WTC11 (cell line): Measurements from ENCODE around the gene BGN. TPM values are rescaled to one million over a fixed set of nuclear protein-coding genes. Genes with fewer than 3 reads are reported as not detected.

ENCODE experiments used
- ATAC-seq: fragments of 200-7000 bp; cut with Tn5 transposase; 2 replicates; pipeline ENCODE4 v1.10.0; 2021; ENCODE audit warnings: mild to moderate bottlenecking, moderate library complexity
- CTCF ChIA-PET: fragments of 300-600 bp; sonication (Branson Sonifier 250); formaldehyde crosslinking; loops from one replicate; lab custom pipeline; 2021; ENCODE audit warnings: antibody characterized with exemption; lab: Charles Lee
- POLR2A ChIA-PET: fragments of 350-600 bp; sonication (Branson Sonifier 250); formaldehyde crosslinking; loops from one replicate; lab custom pipeline; 2021; ENCODE audit warnings: antibody characterized with exemption; lab: Charles Lee
- DNase-seq: peaks from one replicate; pipeline ENCODE4 v3.0.0; 2021; ENCODE audit warnings: low spot score
- H3K27ac Mint-ChIP-seq: 2 replicates; pipeline ENCODE4 v1.8.0; 2021; ENCODE audit warnings: mixed read lengths
- H3K27me3 Mint-ChIP-seq: 2 replicates; pipeline ENCODE4 v1.8.0; 2021; ENCODE audit warnings: low read depth, mild to moderate bottlenecking, moderate library complexity, mixed read lengths
- H3K36me3 Mint-ChIP-seq: 2 replicates; pipeline ENCODE4 v1.8.0; 2021; ENCODE audit warnings: mixed read lengths
- H3K4me1 Mint-ChIP-seq: 2 replicates; pipeline ENCODE4 v1.8.0; 2022; ENCODE audit warnings: mixed read lengths
- H3K4me3 Mint-ChIP-seq: 2 replicates; pipeline ENCODE4 v1.8.0; 2021; ENCODE audit warnings: mild to moderate bottlenecking, moderate library complexity, mixed read lengths
- H3K9me3 Mint-ChIP-seq: 2 replicates; pipeline ENCODE4 v1.8.0; 2021; ENCODE audit warnings: mixed read lengths
- ATF1 ChIP-seq: sonication (generic); formaldehyde crosslinking; IDR thresholded peaks from 2 replicates; pipeline ENCODE4 v1.8.1; 2023; ENCODE audit warnings: mild to moderate bottlenecking, moderate library complexity, missing genetic modification reagents
- CBFB ChIP-seq: sonication (generic); formaldehyde crosslinking; IDR thresholded peaks from 2 replicates; pipeline ENCODE4 v1.8.1; 2022; ENCODE audit warnings: mild to moderate bottlenecking, low read depth, missing genetic modification reagents
- CREB1 ChIP-seq: sonication (generic); formaldehyde crosslinking; IDR thresholded peaks from 2 replicates; pipeline ENCODE4 v1.8.0; 2023; ENCODE audit warnings: mild to moderate bottlenecking, missing genetic modification reagents
- JAZF1 ChIP-seq: fragments of 250-450 bp; sonication (Bioruptor Pico); IDR thresholded peaks from 2 replicates; pipeline ENCODE4 v1.9.0; 2021; ENCODE audit warnings: moderate library complexity, mild to moderate bottlenecking, inconsistent platforms
- MXD4 ChIP-seq: fragments of 250-450 bp; sonication (Bioruptor Pico); IDR thresholded peaks from 2 replicates; pipeline ENCODE4 v1.8.0; 2021; ENCODE audit warnings: mild to moderate bottlenecking, moderate library complexity, borderline replicate concordance
- NR3C1 ChIP-seq: sonication (generic); formaldehyde crosslinking; conservative IDR thresholded peaks from 2 replicates; pipeline ENCODE4 v1.8.1; 2023; ENCODE audit warnings: low read depth, mild to moderate bottlenecking, missing genetic modification reagents
- OVOL2 ChIP-seq: fragments of 250-450 bp; sonication (Bioruptor Pico); IDR thresholded peaks from 2 replicates; pipeline ENCODE4 v1.9.0; 2021; ENCODE audit warnings: mild to moderate bottlenecking, borderline replicate concordance
- RORB ChIP-seq: fragments of 250-450 bp; sonication (Bioruptor Pico); IDR thresholded peaks from 2 replicates; pipeline ENCODE4 v1.9.0; 2021; ENCODE audit warnings: mild to moderate bottlenecking
- SOX15 ChIP-seq: fragments of 250-450 bp; sonication (Bioruptor Pico); IDR thresholded peaks from 2 replicates; pipeline ENCODE4 v1.9.0; 2021; ENCODE audit warnings: mild to moderate bottlenecking
- TEAD4 ChIP-seq: sonication (generic); formaldehyde crosslinking; IDR thresholded peaks from 2 replicates; pipeline ENCODE4 v1.8.0; 2022; ENCODE audit warnings: mild to moderate bottlenecking, missing genetic modification reagents
- ZNF416 ChIP-seq: fragments of 250-450 bp; sonication (Bioruptor Pico); IDR thresholded peaks from 2 replicates; pipeline ENCODE4 v1.9.0; 2021; ENCODE audit warnings: mild to moderate bottlenecking, inconsistent platforms
- total RNA-seq: library from RNA; stranded (reverse); gene quantifications from 3 replicates; pipeline ENCODE4 v1.2.3, GENCODE V29; 2021
- TF ChIP-seq, protein P1 (sequence below): fragments of 250-450 bp; sonication (Bioruptor Pico); IDR thresholded peaks from 2 replicates; pipeline ENCODE4 v1.9.0; 2021; ENCODE audit warnings: mild to moderate bottlenecking, borderline replicate concordance
- TF ChIP-seq, protein P2 (sequence below): fragments of 200-600 bp; IDR thresholded peaks from 2 replicates; pipeline ENCODE4 v1.8.0; 2022; ENCODE audit warnings: antibody characterized with exemption
- TF ChIP-seq, protein P3 (sequence below): sonication (generic); formaldehyde crosslinking; IDR thresholded peaks from 2 replicates; pipeline ENCODE4 v1.8.1; 2023; ENCODE audit warnings: mild to moderate bottlenecking, moderate library complexity, missing genetic modification reagents
- TF ChIP-seq, protein P4 (sequence below): sonication (generic); formaldehyde crosslinking; IDR thresholded peaks from 2 replicates; pipeline ENCODE4 v1.8.0; 2022; ENCODE audit warnings: mild to moderate bottlenecking, missing genetic modification reagents
- TF ChIP-seq, protein P5 (sequence below): fragments of 250-450 bp; sonication (Bioruptor Pico); IDR thresholded peaks from 2 replicates; pipeline ENCODE4 v1.9.0; 2021; ENCODE audit warnings: mild to moderate bottlenecking
- TF ChIP-seq, protein P6 (sequence below): sonication (generic); formaldehyde crosslinking; IDR thresholded peaks from 2 replicates; pipeline ENCODE4 v1.8.0; 2022; ENCODE audit warnings: mild to moderate bottlenecking, missing genetic modification reagents
- TF ChIP-seq, protein P7 (sequence below): sonication (generic); formaldehyde crosslinking; IDR thresholded peaks from 2 replicates; pipeline ENCODE4 v1.8.0; 2022; ENCODE audit warnings: mild to moderate bottlenecking, missing genetic modification reagents
- TF ChIP-seq, protein P8 (sequence below): sonication (generic); formaldehyde crosslinking; IDR thresholded peaks from 2 replicates; pipeline ENCODE4 v1.8.0; 2023; ENCODE audit warnings: mild to moderate bottlenecking, missing genetic modification reagents

The BGN gene
- total RNA-seq, 1 experiment from 2014 or later: 1.8 TPM

DNA sequence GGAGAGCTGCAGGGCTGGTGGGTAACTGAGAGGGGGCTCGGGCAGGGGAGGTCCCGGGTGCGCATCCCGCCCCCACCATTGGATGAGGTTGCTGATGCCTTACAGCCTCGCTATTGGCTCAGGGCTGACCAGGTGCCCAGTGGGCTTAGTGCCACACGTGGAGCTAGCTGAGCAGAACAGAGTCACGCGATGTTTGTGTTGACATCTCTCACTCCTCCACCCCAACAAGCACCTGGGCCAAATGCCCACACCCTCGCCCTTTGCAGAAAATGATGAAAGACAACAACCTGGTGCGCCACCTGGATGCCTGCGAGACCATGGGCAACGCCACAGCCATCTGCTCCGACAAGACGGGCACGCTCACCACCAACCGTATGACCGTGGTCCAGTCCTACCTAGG lies 54.5 kb downstream of the BGN start:
- H3K4me3 Mint-ChIP-seq: no peak overlapping the region
- DNase-seq: no peak
- POLR2A ChIA-PET: no interaction called here
- TF ChIP-seq, protein P1, sequence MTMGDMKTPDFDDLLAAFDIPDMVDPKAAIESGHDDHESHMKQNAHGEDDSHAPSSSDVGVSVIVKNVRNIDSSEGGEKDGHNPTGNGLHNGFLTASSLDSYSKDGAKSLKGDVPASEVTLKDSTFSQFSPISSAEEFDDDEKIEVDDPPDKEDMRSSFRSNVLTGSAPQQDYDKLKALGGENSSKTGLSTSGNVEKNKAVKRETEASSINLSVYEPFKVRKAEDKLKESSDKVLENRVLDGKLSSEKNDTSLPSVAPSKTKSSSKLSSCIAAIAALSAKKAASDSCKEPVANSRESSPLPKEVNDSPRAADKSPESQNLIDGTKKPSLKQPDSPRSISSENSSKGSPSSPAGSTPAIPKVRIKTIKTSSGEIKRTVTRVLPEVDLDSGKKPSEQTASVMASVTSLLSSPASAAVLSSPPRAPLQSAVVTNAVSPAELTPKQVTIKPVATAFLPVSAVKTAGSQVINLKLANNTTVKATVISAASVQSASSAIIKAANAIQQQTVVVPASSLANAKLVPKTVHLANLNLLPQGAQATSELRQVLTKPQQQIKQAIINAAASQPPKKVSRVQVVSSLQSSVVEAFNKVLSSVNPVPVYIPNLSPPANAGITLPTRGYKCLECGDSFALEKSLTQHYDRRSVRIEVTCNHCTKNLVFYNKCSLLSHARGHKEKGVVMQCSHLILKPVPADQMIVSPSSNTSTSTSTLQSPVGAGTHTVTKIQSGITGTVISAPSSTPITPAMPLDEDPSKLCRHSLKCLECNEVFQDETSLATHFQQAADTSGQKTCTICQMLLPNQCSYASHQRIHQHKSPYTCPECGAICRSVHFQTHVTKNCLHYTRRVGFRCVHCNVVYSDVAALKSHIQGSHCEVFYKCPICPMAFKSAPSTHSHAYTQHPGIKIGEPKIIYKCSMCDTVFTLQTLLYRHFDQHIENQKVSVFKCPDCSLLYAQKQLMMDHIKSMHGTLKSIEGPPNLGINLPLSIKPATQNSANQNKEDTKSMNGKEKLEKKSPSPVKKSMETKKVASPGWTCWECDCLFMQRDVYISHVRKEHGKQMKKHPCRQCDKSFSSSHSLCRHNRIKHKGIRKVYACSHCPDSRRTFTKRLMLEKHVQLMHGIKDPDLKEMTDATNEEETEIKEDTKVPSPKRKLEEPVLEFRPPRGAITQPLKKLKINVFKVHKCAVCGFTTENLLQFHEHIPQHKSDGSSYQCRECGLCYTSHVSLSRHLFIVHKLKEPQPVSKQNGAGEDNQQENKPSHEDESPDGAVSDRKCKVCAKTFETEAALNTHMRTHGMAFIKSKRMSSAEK: no peak
- TF ChIP-seq MXD4 (CRISPR knock-in tag): no peak
- TF ChIP-seq, protein P2, sequence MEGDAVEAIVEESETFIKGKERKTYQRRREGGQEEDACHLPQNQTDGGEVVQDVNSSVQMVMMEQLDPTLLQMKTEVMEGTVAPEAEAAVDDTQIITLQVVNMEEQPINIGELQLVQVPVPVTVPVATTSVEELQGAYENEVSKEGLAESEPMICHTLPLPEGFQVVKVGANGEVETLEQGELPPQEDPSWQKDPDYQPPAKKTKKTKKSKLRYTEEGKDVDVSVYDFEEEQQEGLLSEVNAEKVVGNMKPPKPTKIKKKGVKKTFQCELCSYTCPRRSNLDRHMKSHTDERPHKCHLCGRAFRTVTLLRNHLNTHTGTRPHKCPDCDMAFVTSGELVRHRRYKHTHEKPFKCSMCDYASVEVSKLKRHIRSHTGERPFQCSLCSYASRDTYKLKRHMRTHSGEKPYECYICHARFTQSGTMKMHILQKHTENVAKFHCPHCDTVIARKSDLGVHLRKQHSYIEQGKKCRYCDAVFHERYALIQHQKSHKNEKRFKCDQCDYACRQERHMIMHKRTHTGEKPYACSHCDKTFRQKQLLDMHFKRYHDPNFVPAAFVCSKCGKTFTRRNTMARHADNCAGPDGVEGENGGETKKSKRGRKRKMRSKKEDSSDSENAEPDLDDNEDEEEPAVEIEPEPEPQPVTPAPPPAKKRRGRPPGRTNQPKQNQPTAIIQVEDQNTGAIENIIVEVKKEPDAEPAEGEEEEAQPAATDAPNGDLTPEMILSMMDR: no peak
- TF ChIP-seq ZNF416 (CRISPR knock-in tag): no peak
- TF ChIP-seq RORB: no peak
- TF ChIP-seq, protein P3, sequence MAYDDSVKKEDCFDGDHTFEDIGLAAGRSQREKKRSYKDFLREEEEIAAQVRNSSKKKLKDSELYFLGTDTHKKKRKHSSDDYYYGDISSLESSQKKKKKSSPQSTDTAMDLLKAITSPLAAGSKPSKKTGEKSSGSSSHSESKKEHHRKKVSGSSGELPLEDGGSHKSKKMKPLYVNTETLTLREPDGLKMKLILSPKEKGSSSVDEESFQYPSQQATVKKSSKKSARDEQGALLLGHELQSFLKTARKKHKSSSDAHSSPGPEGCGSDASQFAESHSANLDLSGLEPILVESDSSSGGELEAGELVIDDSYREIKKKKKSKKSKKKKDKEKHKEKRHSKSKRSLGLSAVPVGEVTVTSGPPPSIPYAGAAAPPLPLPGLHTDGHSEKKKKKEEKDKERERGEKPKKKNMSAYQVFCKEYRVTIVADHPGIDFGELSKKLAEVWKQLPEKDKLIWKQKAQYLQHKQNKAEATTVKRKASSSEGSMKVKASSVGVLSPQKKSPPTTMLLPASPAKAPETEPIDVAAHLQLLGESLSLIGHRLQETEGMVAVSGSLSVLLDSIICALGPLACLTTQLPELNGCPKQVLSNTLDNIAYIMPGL (CRISPR knock-in tag): no peak
- no peak for TF ChIP-seq TEAD4 (CRISPR knock-in tag)
- no peak for TF ChIP-seq ATF1 (CRISPR knock-in tag)
- TF ChIP-seq SOX15 (CRISPR knock-in tag): no peak
- no peak for TF ChIP-seq CREB1 (CRISPR knock-in tag)
- TF ChIP-seq NR3C1 (CRISPR knock-in tag): no peak
- TF ChIP-seq OVOL2 (CRISPR knock-in tag): no peak
- TF ChIP-seq, protein P4, sequence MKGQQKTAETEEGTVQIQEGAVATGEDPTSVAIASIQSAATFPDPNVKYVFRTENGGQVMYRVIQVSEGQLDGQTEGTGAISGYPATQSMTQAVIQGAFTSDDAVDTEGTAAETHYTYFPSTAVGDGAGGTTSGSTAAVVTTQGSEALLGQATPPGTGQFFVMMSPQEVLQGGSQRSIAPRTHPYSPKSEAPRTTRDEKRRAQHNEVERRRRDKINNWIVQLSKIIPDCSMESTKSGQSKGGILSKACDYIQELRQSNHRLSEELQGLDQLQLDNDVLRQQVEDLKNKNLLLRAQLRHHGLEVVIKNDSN (CRISPR knock-in tag): no peak
- TF ChIP-seq, all 79 proteins: peak for 0
- H3K9me3 Mint-ChIP-seq: no peaks in the 10 kb centered on the region
- no peak overlapping the region for H3K27ac Mint-ChIP-seq
- no peaks in the 10 kb centered on the region for H3K36me3 Mint-ChIP-seq
- no peak for ATAC-seq
- H3K27me3 Mint-ChIP-seq: no peaks in the 10 kb centered on the region
- CTCF ChIA-PET: interaction anchor here (0.6 to 4.2 kb wide), 22 partner anchors 9 to 125 kb away, joined by 3 to 35 read pairs (median 4); partner anchors contain the start of genes DUSP9 and PNCK
- H3K4me1 Mint-ChIP-seq: no peaks in the 10 kb centered on the region

DNA sequence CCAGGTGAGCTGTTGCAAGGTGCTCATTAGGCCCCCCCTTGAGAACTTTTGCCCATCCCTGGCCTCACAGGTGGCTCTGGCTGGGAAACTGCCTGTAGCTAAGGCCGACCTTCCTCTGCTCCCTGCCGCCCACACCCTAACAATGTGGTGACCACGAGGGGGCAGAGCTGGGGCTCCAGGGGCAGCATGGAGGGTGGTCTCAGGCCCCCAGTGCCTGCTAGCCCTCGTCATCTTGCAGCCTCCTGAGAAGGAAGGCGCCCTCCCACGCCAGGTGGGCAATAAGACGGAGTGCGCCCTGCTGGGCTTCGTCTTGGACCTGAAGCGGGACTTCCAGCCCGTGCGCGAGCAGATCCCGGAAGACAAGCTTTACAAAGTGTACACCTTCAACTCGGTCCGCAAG lies 55.0 kb downstream of the BGN start:
- DNase-seq (peak; percentile 36), ATAC-seq (peak; percentile 66)
- TF ChIP-seq, protein P5, sequence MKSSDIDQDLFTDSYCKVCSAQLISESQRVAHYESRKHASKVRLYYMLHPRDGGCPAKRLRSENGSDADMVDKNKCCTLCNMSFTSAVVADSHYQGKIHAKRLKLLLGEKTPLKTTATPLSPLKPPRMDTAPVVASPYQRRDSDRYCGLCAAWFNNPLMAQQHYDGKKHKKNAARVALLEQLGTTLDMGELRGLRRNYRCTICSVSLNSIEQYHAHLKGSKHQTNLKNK (CRISPR knock-in tag): no peak
- TF ChIP-seq, protein P6, sequence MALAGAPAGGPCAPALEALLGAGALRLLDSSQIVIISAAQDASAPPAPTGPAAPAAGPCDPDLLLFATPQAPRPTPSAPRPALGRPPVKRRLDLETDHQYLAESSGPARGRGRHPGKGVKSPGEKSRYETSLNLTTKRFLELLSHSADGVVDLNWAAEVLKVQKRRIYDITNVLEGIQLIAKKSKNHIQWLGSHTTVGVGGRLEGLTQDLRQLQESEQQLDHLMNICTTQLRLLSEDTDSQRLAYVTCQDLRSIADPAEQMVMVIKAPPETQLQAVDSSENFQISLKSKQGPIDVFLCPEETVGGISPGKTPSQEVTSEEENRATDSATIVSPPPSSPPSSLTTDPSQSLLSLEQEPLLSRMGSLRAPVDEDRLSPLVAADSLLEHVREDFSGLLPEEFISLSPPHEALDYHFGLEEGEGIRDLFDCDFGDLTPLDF: no peak
- TF ChIP-seq, protein P7, sequence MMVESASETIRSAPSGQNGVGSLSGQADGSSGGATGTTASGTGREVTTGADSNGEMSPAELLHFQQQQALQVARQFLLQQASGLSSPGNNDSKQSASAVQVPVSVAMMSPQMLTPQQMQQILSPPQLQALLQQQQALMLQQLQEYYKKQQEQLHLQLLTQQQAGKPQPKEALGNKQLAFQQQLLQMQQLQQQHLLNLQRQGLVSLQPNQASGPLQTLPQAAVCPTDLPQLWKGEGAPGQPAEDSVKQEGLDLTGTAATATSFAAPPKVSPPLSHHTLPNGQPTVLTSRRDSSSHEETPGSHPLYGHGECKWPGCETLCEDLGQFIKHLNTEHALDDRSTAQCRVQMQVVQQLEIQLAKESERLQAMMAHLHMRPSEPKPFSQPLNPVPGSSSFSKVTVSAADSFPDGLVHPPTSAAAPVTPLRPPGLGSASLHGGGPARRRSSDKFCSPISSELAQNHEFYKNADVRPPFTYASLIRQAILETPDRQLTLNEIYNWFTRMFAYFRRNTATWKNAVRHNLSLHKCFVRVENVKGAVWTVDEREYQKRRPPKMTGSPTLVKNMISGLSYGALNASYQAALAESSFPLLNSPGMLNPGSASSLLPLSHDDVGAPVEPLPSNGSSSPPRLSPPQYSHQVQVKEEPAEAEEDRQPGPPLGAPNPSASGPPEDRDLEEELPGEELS (CRISPR knock-in tag): no peak
- TF ChIP-seq NR3C1 (CRISPR knock-in tag): no peak
- TF ChIP-seq JAZF1 (CRISPR knock-in tag): no peak
- TF ChIP-seq, protein P8, sequence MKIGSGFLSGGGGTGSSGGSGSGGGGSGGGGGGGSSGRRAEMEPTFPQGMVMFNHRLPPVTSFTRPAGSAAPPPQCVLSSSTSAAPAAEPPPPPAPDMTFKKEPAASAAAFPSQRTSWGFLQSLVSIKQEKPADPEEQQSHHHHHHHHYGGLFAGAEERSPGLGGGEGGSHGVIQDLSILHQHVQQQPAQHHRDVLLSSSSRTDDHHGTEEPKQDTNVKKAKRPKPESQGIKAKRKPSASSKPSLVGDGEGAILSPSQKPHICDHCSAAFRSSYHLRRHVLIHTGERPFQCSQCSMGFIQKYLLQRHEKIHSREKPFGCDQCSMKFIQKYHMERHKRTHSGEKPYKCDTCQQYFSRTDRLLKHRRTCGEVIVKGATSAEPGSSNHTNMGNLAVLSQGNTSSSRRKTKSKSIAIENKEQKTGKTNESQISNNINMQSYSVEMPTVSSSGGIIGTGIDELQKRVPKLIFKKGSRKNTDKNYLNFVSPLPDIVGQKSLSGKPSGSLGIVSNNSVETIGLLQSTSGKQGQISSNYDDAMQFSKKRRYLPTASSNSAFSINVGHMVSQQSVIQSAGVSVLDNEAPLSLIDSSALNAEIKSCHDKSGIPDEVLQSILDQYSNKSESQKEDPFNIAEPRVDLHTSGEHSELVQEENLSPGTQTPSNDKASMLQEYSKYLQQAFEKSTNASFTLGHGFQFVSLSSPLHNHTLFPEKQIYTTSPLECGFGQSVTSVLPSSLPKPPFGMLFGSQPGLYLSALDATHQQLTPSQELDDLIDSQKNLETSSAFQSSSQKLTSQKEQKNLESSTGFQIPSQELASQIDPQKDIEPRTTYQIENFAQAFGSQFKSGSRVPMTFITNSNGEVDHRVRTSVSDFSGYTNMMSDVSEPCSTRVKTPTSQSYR (CRISPR knock-in tag): no peak
- TF ChIP-seq CBFB (CRISPR knock-in tag): no peak
- Mint-ChIP-seq H3K27me3 (no peaks in the 10 kb centered on the region), H3K4me3 (no peak overlapping the region), H3K36me3 (no peaks in the 10 kb centered on the region), H3K4me1 (no peaks in the 10 kb centered on the region), H3K27ac (no peak overlapping the region), H3K9me3 (no peaks in the 10 kb centered on the region)
- CTCF ChIA-PET: interaction anchor here (0.6 to 4.2 kb wide), 27 partner anchors 9 to 159 kb away, joined by 3 to 35 read pairs (median 4); partner anchors contain the start of genes DUSP9 and PNCK
- POLR2A ChIA-PET: no interaction called here
